Esophagus squamous epithelium (tissue), 4 donors: ENCODE data around the gene OR10G6.

Experiments
- POLR2A ChIP-seq, 4 donors: fragments of 450-650 bp; IDR thresholded peaks; one replicate each; pipeline ENCODE4 v1.6.1; 2017; ENCODE audit warnings: antibody characterized with exemption in 4 of 4, mild to moderate bottlenecking in 4 of 4, moderate library complexity in 3 of 4
- TF ChIP-seq, protein P1 (sequence below), 6 experiments: fragments of 450-650 bp in 4 of 6; fragments of 200-600 bp in 2 of 6; sonication (generic) in 2 of 6; IDR thresholded peaks; one replicate each; pipeline ENCODE4 v1.5.1; 2016 to 2019; ENCODE audit warnings: antibody characterized with exemption in 6 of 6, mild to moderate bottlenecking in 4 of 6, moderate library complexity in 4 of 6

DNA sequence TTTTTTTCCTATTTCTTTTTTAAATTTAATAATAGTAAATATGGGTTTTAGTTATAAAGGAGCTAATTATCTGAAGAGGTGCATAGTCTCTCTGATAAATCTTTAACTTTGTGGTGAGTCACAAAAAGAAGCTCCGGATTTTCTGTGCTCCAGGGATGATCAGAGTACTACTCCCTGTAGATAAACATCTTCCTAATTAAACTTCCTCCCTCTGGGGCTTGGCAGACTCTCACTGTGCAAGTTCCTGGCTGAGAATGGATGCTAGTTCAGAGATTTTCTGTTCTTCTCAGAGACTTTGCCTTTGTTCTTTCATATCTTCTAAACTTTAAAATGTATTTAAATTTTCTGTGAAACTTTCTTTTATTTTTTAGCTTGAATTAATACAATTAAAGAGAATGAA lies 46.3 kb upstream of the OR10G6 start, which contains the start of gene OR10G7:
- TF ChIP-seq, protein P1, sequence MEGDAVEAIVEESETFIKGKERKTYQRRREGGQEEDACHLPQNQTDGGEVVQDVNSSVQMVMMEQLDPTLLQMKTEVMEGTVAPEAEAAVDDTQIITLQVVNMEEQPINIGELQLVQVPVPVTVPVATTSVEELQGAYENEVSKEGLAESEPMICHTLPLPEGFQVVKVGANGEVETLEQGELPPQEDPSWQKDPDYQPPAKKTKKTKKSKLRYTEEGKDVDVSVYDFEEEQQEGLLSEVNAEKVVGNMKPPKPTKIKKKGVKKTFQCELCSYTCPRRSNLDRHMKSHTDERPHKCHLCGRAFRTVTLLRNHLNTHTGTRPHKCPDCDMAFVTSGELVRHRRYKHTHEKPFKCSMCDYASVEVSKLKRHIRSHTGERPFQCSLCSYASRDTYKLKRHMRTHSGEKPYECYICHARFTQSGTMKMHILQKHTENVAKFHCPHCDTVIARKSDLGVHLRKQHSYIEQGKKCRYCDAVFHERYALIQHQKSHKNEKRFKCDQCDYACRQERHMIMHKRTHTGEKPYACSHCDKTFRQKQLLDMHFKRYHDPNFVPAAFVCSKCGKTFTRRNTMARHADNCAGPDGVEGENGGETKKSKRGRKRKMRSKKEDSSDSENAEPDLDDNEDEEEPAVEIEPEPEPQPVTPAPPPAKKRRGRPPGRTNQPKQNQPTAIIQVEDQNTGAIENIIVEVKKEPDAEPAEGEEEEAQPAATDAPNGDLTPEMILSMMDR (IDR thresholded peaks at IDR 0.05) = no peak
- no peak for TF ChIP-seq POLR2A (IDR thresholded peaks at IDR 0.05)
